HG03175 (cell line): Measurements from ENCODE around the gene MCM3AP.
"Not testable (repeated sequence)": the region's sequence is repeated elsewhere in the genome, so short reads cannot be mapped to it uniquely, and the experiment has no call there.

ENCODE experiments used
- ATAC-seq: cut with Tn5 transposase; IDR thresholded peaks from one replicate; pipeline ENCODE4 v1.9.1; 2021; ENCODE audit warnings: mild to moderate bottlenecking, moderate library complexity; ENCODE audit not compliant: unreplicated experiment

The MCM3AP gene

GRCh38 chr21:46207006-46207919 lies 78.1 kb downstream of the MCM3AP start:
- no peak for ATAC-seq

GRCh38 chr21:46206163-46207005 lies 79.0 kb downstream of the MCM3AP start:
- no peak for ATAC-seq

- no peak for ATAC-seq
Observed at GRCh38 chr21:46205766-46206162, 79.6 kb downstream of the MCM3AP start.

- no peak for ATAC-seq
Observed at GRCh38 chr21:46205166-46205565, 80.2 kb downstream of the MCM3AP start.

- ATAC-seq: no peak
Observed at GRCh38 chr21:46203203-46203600, 82.2 kb downstream of the MCM3AP start.

GRCh38 chr21:46202592-46203202 lies 82.7 kb downstream of the MCM3AP start:
- ATAC-seq: no peak

- ATAC-seq: not testable (repeated sequence)
Observed at GRCh38 chr21:46200877-46201803, 84.3 kb downstream of the MCM3AP start.

GRCh38 chr21:46199436-46200373 lies 85.7 kb downstream of the MCM3AP start:
- ATAC-seq: no peak

- no peak for ATAC-seq
Observed at GRCh38 chr21:46196733-46197132, 88.7 kb downstream of the MCM3AP start.

- no peak for ATAC-seq
Observed at GRCh38 chr21:46195595-46196195, 89.7 kb downstream of the MCM3AP start.

- no peak for ATAC-seq
Observed at GRCh38 chr21:46194374-46195334, 90.8 kb downstream of the MCM3AP start.

GRCh38 chr21:46193829-46194373 lies 91.5 kb downstream of the MCM3AP start:
- ATAC-seq: no peak

- ATAC-seq: no peak
Observed at GRCh38 chr21:46191686-46192575, 93.5 kb downstream of the MCM3AP start.

GRCh38 chr21:46191257-46191685 lies 94.1 kb downstream of the MCM3AP start:
- no peak for ATAC-seq

- no peak for ATAC-seq
Observed at GRCh38 chr21:46190491-46191131, 94.8 kb downstream of the MCM3AP start.

- no peak for ATAC-seq
Observed at GRCh38 chr21:46189959-46190490, 95.4 kb downstream of the MCM3AP start.
